T47D (cell line): Measurements from ENCODE around the gene RHPN2.

Experiments used
- DNase-seq, 2 experiments: peaks; one replicate each; pipeline versions ENCODE4 v3.0.0 to v3.0.0-alpha.2; 2011 to 2012; ENCODE audit warnings: low read depth in 1 of 2, low spot score in 1 of 2
- JUND ChIP-seq: IDR thresholded peaks from 2 replicates; pipeline ENCODE4 v1.6.1; 2012; ENCODE audit warnings: low read depth
- in situ Hi-C: cut with HindIII; loops from 2 replicates; pipeline ENCODE4 v1.10.0; 2016; ENCODE audit warnings: low sequenced_read_pairs, low pct_unique_long_range_greater_than_20kb

The RHPN2 gene

GRCh38 chr19:33090179-33090578 lies 25.5 kb upstream of the RHPN2 start:
- no peak for DNase-seq
- no peak for TF ChIP-seq JUND
- in situ Hi-C loops, result no loop called here

- in situ Hi-C loops, result no loop called here
- TF ChIP-seq JUND, result no peak
- DNase-seq, result no peak
Observed at GRCh38 chr19:33089010-33089409, 24.3 kb upstream of the RHPN2 start.

- no peak for TF ChIP-seq JUND
- no peak for DNase-seq
- in situ Hi-C loops, result no loop called here
Observed at GRCh38 chr19:33086955-33087354, 22.3 kb upstream of the RHPN2 start.

- in situ Hi-C loops, result no loop called here
- no peak for DNase-seq
- TF ChIP-seq JUND, result no peak
Observed at GRCh38 chr19:33085570-33086128, 21.0 kb upstream of the RHPN2 start.

- in situ Hi-C loops, result no loop called here
- no peak for TF ChIP-seq JUND
- DNase-seq, result peak; percentile 65 to 86
Observed at GRCh38 chr19:33080761-33081681, 16.3 kb upstream of the RHPN2 start, which contains the start of gene GPATCH1. Gene GPATCH1, plus strand, starts transcription at chr19:33081181. Its CDS starts 13 bp downstream, at chr19:33081194.

- in situ Hi-C loops, result no loop called here
- no peak for TF ChIP-seq JUND
- DNase-seq, result no peak
Observed at GRCh38 chr19:33075519-33075918, 10.8 kb upstream of the RHPN2 start.

- in situ Hi-C loops, result no loop called here
- no peak for DNase-seq
Observed at GRCh38 chr19:33071887-33072286, 7.2 kb upstream of the RHPN2 start.

GRCh38 chr19:33067121-33067520 lies 2.4 kb upstream of the RHPN2 start:
- DNase-seq, result no peak
- no peak for TF ChIP-seq JUND
- in situ Hi-C loops, result no loop called here

More at GRCh38 chr19:33071887-33072286, 7.2 kb upstream of the RHPN2 start:
- TF ChIP-seq JUND, result no peak

- in situ Hi-C loops, result no loop called here
- no peak for DNase-seq
- no peak for TF ChIP-seq JUND
Observed at GRCh38 chr19:33066543-33066942, 1.9 kb upstream of the RHPN2 start.

GRCh38 chr19:33064458-33064791 lies 263 bp downstream of the RHPN2 start:
- DNase-seq, result peak; percentile 54 to 70

GRCh38 chr19:33063753-33064457 lies 783 bp downstream of the RHPN2 start:
- in situ Hi-C loops, result no loop called here
- no peak for DNase-seq
- TF ChIP-seq JUND, result no peak

More at GRCh38 chr19:33064458-33064791, 263 bp downstream of the RHPN2 start:
- TF ChIP-seq JUND, result no peak
- in situ Hi-C loops, result no loop called here

- no peak for DNase-seq
- in situ Hi-C loops, result no loop called here
- no peak for TF ChIP-seq JUND
Observed at GRCh38 chr19:33063356-33063752, 1.3 kb downstream of the RHPN2 start.

GRCh38 chr19:33062902-33063301 lies 1.8 kb downstream of the RHPN2 start:
- TF ChIP-seq JUND, result no peak
- DNase-seq, result no peak

More at GRCh38 chr19:33062902-33063301, 1.8 kb downstream of the RHPN2 start:
- in situ Hi-C loops, result no loop called here
